ENCODE measurements around the gene EIF4B.

EIF4B gene

DNA sequence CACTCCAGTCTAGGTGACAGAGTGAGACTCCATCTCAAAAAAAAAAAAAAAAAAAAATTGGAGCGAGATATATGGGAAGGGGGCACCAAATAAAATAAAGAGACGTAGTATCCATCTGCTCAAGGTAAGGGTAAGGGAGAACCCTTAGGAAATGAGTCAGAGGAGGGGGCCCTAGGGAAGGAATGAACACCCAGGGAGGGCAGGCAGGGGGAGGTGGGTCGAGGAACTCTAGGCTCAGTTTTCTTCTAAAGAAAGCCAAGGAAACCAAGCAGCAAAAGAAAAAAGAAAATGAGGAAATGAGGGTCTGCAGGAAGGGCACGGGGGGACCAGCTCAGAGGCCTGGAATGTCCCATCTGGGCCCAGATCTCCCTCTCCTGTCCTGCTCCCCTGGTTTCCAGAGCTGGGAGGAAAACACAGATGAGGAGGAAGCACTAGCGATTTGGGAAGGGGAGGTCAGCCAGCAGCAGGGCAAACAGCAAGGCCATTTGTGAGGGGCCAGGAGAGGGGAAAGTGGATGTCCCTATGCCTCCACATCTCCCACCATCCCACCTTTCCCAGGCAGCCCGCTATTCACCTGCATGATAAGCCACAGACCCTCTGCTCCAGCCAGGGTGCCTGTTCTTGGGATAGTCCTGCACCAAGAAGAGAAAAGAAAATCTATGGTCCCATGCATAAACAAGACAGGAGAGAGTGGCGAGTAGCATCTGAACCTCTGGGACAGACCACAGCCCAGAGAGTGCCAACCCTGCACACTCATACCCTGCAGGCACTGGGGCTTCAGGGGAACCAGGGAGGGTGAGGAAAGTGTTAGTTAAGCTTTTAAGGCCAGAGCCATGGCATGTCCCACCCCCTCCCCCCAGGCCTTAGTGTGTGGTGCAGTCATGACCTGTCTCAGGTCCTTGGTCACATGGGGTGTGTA lies 61.1 kb downstream of the EIF4B start:
- Histone ChIP-seq H3K27ac (ENCODE audit: low read depth, low read length) (no peak overlapping the region), H3K4me1 (ENCODE audit: control insufficient read depth, insufficient read depth, low read length) (peaks cover 25% of the 10 kb centered on the region), H3K36me3 (ENCODE audit: control insufficient read depth, insufficient read depth, low read length) (no peaks in the 10 kb centered on the region; the same call in 1 of the 2 replicates), H3K9ac (ENCODE audit: low read depth, low read length) (no peak overlapping the region), H3K27me3 (ENCODE audit: control insufficient read depth, insufficient read depth, low read length) (no peaks in the 10 kb centered on the region), H3K9me3 (ENCODE audit: control insufficient read depth, insufficient read depth, low read length) (no peaks in the 10 kb centered on the region), H3K4me3 (ENCODE audit: low read depth, low read length) (no peak overlapping the region)

GRCh38 chr12:53067993-53068770 lies 61.9 kb downstream of the EIF4B start:
- H3K9ac ChIP-seq (ENCODE audit: low read depth, low read length), result no peak overlapping the region
- no peak overlapping the region for H3K4me3 ChIP-seq (ENCODE audit: low read depth, low read length)
- peaks cover 31% of the 10 kb centered on the region for H3K4me1 ChIP-seq (ENCODE audit: control insufficient read depth, insufficient read depth, low read length)
- H3K27ac ChIP-seq (ENCODE audit: low read depth, low read length), result no peak overlapping the region
- H3K27me3 ChIP-seq (ENCODE audit: control insufficient read depth, insufficient read depth, low read length), result no peaks in the 10 kb centered on the region
- H3K36me3 ChIP-seq (ENCODE audit: control insufficient read depth, insufficient read depth, low read length), result peaks cover 4% of the 10 kb centered on the region
- no peaks in the 10 kb centered on the region for H3K9me3 ChIP-seq (ENCODE audit: control insufficient read depth, insufficient read depth, low read length)

DNA sequence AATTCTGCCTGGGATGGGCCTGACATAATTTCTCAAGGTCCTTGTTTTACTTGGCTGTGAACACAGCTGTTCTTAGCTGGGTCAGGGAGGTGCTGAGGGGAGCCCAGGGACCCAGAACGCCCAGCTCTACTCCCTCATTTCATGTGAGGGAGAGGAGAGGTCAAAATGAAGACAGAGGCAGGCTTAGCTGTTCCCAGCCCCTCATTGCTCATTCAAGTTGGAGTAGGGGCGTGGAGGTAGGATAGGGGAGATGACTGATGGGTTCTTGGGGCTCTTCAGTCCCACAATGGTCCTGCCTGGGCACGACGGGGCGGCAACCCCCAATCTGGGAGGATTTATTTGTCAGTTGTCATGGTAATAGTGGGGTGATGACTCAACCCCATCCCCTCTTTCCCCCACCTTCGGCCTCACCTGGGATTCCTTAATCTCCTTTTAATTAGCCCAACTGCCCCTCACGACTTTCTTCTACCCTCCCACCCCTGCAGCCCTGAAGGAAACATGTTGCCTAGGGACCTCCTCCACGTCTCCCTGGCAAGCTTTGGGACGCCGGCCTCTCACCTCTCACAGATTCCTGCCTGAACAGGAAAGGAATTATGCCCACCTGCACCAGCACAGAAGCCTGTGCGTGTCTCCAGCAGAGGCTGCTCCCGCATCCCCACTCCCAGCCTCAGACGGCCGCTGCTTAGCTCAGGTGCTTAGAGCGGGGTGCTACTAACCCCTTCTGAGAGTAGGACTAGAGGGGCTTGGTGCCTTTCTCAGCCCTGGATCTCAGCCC lies 62.7 kb downstream of the EIF4B start:
- Histone ChIP-seq H3K9ac (ENCODE audit: low read depth, low read length) (no peak overlapping the region), H3K4me3 (ENCODE audit: low read depth, low read length) (no peak overlapping the region), H3K27ac (ENCODE audit: low read depth, low read length) (no peak overlapping the region), H3K4me1 (ENCODE audit: control insufficient read depth, insufficient read depth, low read length) (peaks cover 31% of the 10 kb centered on the region), H3K27me3 (ENCODE audit: control insufficient read depth, insufficient read depth, low read length) (no peaks in the 10 kb centered on the region), H3K9me3 (ENCODE audit: control insufficient read depth, insufficient read depth, low read length) (no peaks in the 10 kb centered on the region), H3K36me3 (ENCODE audit: control insufficient read depth, insufficient read depth, low read length) (peaks cover 6% of the 10 kb centered on the region)

GRCh38 chr12:53069621-53070410 lies 63.6 kb downstream of the EIF4B start:
- Histone ChIP-seq H3K36me3 (ENCODE audit: control insufficient read depth, insufficient read depth, low read length) (peaks cover 11% of the 10 kb centered on the region; the same call in 1 of the 2 replicates), H3K4me3 (ENCODE audit: low read depth, low read length) (no peak overlapping the region), H3K27ac (ENCODE audit: low read depth, low read length) (no peak overlapping the region), H3K9me3 (ENCODE audit: control insufficient read depth, insufficient read depth, low read length) (no peaks in the 10 kb centered on the region), H3K27me3 (ENCODE audit: control insufficient read depth, insufficient read depth, low read length) (no peaks in the 10 kb centered on the region), H3K4me1 (ENCODE audit: control insufficient read depth, insufficient read depth, low read length) (peaks cover 31% of the 10 kb centered on the region), H3K9ac (ENCODE audit: low read depth, low read length) (no peak overlapping the region)

- no peaks in the 10 kb centered on the region for H3K9me3 ChIP-seq (ENCODE audit: control insufficient read depth, insufficient read depth, low read length)
- no peak overlapping the region for H3K4me3 ChIP-seq (ENCODE audit: low read depth, low read length)
- peaks cover 11% of the 10 kb centered on the region; the same call in 1 of the 2 replicates for H3K36me3 ChIP-seq (ENCODE audit: control insufficient read depth, insufficient read depth, low read length)
- no peak overlapping the region for H3K27ac ChIP-seq (ENCODE audit: low read depth, low read length)
- H3K27me3 ChIP-seq (ENCODE audit: control insufficient read depth, insufficient read depth, low read length), result no peaks in the 10 kb centered on the region
- no peak overlapping the region for H3K9ac ChIP-seq (ENCODE audit: low read depth, low read length)
- H3K4me1 ChIP-seq (ENCODE audit: control insufficient read depth, insufficient read depth, low read length), result peaks cover 31% of the 10 kb centered on the region
These were observed 64.7 kb downstream of the EIF4B start for GRCh38 chr12:53070877-53071492.

DNA sequence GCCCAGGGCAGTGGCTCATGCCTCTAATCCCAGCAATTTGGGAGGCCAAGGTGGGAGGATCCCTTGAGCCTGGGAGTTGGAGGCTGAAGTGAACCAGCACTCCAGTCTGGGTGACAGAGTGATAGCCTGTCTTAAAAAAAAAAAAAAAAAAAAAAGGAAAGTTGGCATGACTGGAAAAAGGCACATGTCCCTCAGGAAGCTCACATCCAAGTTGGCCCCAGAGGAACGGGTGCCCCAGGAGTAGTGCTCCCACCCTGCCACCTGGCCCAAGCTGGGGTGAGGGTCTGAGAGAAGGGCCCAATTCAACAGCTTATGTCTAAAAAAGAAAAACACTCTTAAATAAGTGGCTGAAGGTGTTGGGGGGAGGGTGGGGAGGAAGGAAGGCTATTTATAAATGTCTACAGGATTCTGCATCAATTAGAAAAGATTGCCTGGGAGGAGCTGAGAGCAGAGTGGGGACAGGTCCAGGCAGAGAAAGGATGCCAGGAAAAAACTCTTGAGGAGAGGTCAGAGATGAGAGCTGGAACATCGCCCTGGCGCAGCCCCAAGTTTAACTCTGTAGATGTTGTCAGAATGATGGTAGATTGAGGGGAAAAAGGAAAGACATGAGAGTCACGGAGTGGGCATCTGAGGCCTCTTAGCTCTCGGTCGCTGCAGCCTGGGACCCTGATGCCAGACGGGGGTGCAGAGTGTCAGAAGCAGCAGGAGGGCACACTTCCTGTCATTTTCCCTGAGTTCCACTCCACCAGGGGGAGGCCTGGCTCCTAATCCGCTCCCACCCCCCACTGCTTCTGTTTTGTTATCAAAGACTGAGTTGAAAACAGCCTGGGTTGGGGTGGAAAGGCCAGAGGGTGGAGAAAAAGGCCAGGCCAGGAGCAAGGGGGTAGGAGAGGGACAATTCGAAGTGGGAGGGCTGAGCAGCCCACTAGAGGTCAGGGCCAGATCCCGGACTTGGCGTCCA lies 65.6 kb downstream of the EIF4B start:
- Histone ChIP-seq H3K36me3 (ENCODE audit: control insufficient read depth, insufficient read depth, low read length) (peaks cover 11% of the 10 kb centered on the region; the same call in 1 of the 2 replicates), H3K27ac (ENCODE audit: low read depth, low read length) (peak overlapping the region; percentile 15), H3K27me3 (ENCODE audit: control insufficient read depth, insufficient read depth, low read length) (no peaks in the 10 kb centered on the region), H3K4me1 (ENCODE audit: control insufficient read depth, insufficient read depth, low read length) (peaks cover 31% of the 10 kb centered on the region), H3K9me3 (ENCODE audit: control insufficient read depth, insufficient read depth, low read length) (no peaks in the 10 kb centered on the region), H3K4me3 (ENCODE audit: low read depth, low read length) (no peak overlapping the region), H3K9ac (ENCODE audit: low read depth, low read length) (no peak overlapping the region)

DNA sequence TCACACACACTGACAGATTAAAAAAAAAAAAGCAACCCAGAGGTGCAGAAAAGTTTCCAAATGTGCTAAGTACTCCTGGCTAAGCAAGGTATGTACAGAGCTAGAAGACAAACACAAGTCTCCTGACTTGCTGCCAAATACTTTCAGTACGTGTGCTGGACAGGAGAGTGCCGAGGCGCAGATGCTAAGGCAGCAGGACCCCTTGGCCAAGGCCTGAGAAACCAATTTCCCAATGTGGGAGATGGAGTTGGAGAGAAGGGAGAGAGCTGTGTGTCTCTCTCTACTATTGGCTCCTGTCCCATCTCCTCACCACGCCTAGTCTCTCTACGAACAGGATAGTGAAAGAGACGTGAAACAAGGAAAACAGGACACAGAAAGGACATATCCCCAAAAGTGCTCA lies 67.6 kb downstream of the EIF4B start:
- no peaks in the 10 kb centered on the region for H3K27me3 ChIP-seq (ENCODE audit: control insufficient read depth, insufficient read depth, low read length)
- peaks cover 11% of the 10 kb centered on the region; the same call in 1 of the 2 replicates for H3K36me3 ChIP-seq (ENCODE audit: control insufficient read depth, insufficient read depth, low read length)
- H3K9ac ChIP-seq (ENCODE audit: low read depth, low read length), result no peak overlapping the region
- no peak overlapping the region for H3K4me3 ChIP-seq (ENCODE audit: low read depth, low read length)
- H3K27ac ChIP-seq (ENCODE audit: low read depth, low read length), result no peak overlapping the region
- no peaks in the 10 kb centered on the region for H3K9me3 ChIP-seq (ENCODE audit: control insufficient read depth, insufficient read depth, low read length)
- peaks cover 30% of the 10 kb centered on the region for H3K4me1 ChIP-seq (ENCODE audit: control insufficient read depth, insufficient read depth, low read length)

GRCh38 chr12:53074283-53074998 lies 68.2 kb downstream of the EIF4B start:
- Histone ChIP-seq H3K4me1 (ENCODE audit: control insufficient read depth, insufficient read depth, low read length) (peaks cover 24% of the 10 kb centered on the region), H3K9ac (ENCODE audit: low read depth, low read length) (no peak overlapping the region), H3K4me3 (ENCODE audit: low read depth, low read length) (no peak overlapping the region), H3K27me3 (ENCODE audit: control insufficient read depth, insufficient read depth, low read length) (no peaks in the 10 kb centered on the region), H3K36me3 (ENCODE audit: control insufficient read depth, insufficient read depth, low read length) (peaks cover 11% of the 10 kb centered on the region; the same call in 1 of the 2 replicates), H3K9me3 (ENCODE audit: control insufficient read depth, insufficient read depth, low read length) (no peaks in the 10 kb centered on the region), H3K27ac (ENCODE audit: low read depth, low read length) (no peak overlapping the region)

GRCh38 chr12:53074999-53075370 lies 68.7 kb downstream of the EIF4B start:
- no peak overlapping the region for H3K9ac ChIP-seq (ENCODE audit: low read depth, low read length)

More at GRCh38 chr12:53074999-53075370, 68.7 kb downstream of the EIF4B start:
- Histone ChIP-seq H3K4me1 (ENCODE audit: control insufficient read depth, insufficient read depth, low read length) (peaks cover 19% of the 10 kb centered on the region), H3K36me3 (ENCODE audit: control insufficient read depth, insufficient read depth, low read length) (peaks cover 11% of the 10 kb centered on the region; the same call in 1 of the 2 replicates), H3K9me3 (ENCODE audit: control insufficient read depth, insufficient read depth, low read length) (no peaks in the 10 kb centered on the region), H3K27me3 (ENCODE audit: control insufficient read depth, insufficient read depth, low read length) (no peaks in the 10 kb centered on the region), H3K27ac (ENCODE audit: low read depth, low read length) (no peak overlapping the region), H3K4me3 (ENCODE audit: low read depth, low read length) (no peak overlapping the region)

Measured in HUES48 (cell line).